Panc1 (cell line): ENCODE measurements around the gene FAM110C. TPM values are rescaled to one million over a fixed set of nuclear protein-coding genes. Genes with fewer than 3 reads are reported as not detected.
A peak's percentile ranks its signal among the peaks of the same experiment; 100 is the strongest.
"Not testable (repeated sequence)": the region's sequence is repeated elsewhere in the genome, so short reads cannot be mapped to it uniquely, and the experiment has no call there.

Experiments
- ATAC-seq: fragments of 200-7000 bp; cut with Tn5 transposase; 2 replicates; pipeline ENCODE4 v1.9.1; 2020; ENCODE audit warnings: mild to moderate bottlenecking, moderate library complexity
- BruUV-seq: library from RNA; stranded (reverse); fragments of 400-500 nt; replicated peaks from 2 replicates; lab custom pipeline; 2021; lab: Mats Ljungman, UMichigan
- CTCF ChIA-PET: fragments of 300-600 bp; sonication (Branson Sonifier 250); formaldehyde crosslinking; loops from one replicate; lab custom pipeline; 2022; ENCODE audit warnings: antibody characterized with exemption; lab: Charles Lee
- POLR2A ChIA-PET: fragments of 300-600 bp; sonication (Branson Sonifier 250); formaldehyde crosslinking; loops from one replicate; lab custom pipeline; 2022; ENCODE audit warnings: antibody characterized with exemption; lab: Charles Lee
- DNase-seq: peaks from one replicate; pipeline ENCODE4 v3.0.0-alpha.2; 2010; ENCODE audit warnings: low read depth, low spot score
- H3K27ac ChIP-seq: 2 replicates; pipeline ENCODE4 v1.5.1; 2011; ENCODE audit warnings: mild to moderate bottlenecking, low read length, inconsistent platforms
- H3K27me3 ChIP-seq: fragments of 200-500 bp; sonication (Bioruptor generic); 2 replicates; pipeline ENCODE4 v1.6.0; 2014; ENCODE audit warnings: low read length, inconsistent platforms; ENCODE audit not compliant: control insufficient read depth, insufficient read depth
- H3K36me3 ChIP-seq: fragments of 200-500 bp; sonication (Bioruptor generic); 2 replicates; pipeline ENCODE4 v1.5.1; 2014; ENCODE audit warnings: inconsistent platforms, mild to moderate bottlenecking, low read length, moderate library complexity; ENCODE audit not compliant: control insufficient read depth, insufficient read depth
- H3K4me1 ChIP-seq: 2 replicates; pipeline ENCODE4 v1.5.1; 2011; ENCODE audit warnings: inconsistent platforms, mild to moderate bottlenecking, low read length, moderate library complexity; ENCODE audit not compliant: control insufficient read depth, insufficient read depth
- H3K4me3 ChIP-seq, 2 experiments: 2 replicates each; pipeline ENCODE4 v1.5.1; 2011 to 2012; ENCODE audit warnings: low read depth in 2 of 2, low read length in 2 of 2, mild to moderate bottlenecking in 2 of 2, inconsistent platforms in 1 of 2, moderate library complexity in 1 of 2
- H3K9me3 ChIP-seq: fragments of 200-500 bp; sonication (Bioruptor generic); 2 replicates; pipeline ENCODE4 v1.5.1; 2014; ENCODE audit warnings: low read depth, mild to moderate bottlenecking, inconsistent platforms, low read length, moderate library complexity; ENCODE audit not compliant: control insufficient read depth, insufficient read depth
- POLR2AphosphoS5 ChIP-seq: IDR thresholded peaks from 2 replicates; pipeline ENCODE4 v1.6.1; 2012; ENCODE audit warnings: mild to moderate bottlenecking, low read depth, low read length, moderate library complexity
- SIN3A ChIP-seq: IDR thresholded peaks from 2 replicates; pipeline ENCODE4 v1.6.1; 2012; ENCODE audit warnings: low read depth, mild to moderate bottlenecking, low read length, moderate library complexity, borderline replicate concordance; ENCODE audit not compliant: insufficient read depth
- TCF7L2 ChIP-seq: IDR thresholded peaks from 2 replicates; pipeline ENCODE4 v1.6.1; 2011; ENCODE audit warnings: mild to moderate bottlenecking, low read depth, low read length, inconsistent platforms
- in situ Hi-C: cut with HindIII; loops from 2 replicates; pipeline ENCODE4 v1.10.0; 2016; ENCODE audit warnings: low sequenced_read_pairs, low pct_unique_long_range_greater_than_20kb
- intact Hi-C: fragments of 100-400 bp; cut with micrococcal nuclease; formaldehyde crosslinking; loops from one replicate; pipeline ENCODE4 v1.10.0; 2022; ENCODE audit not compliant: unreplicated experiment
- total RNA-seq: library from RNA; stranded (reverse); gene quantifications from one replicate; pipeline ENCODE4 v1.2.1, GENCODE V29; 2021; ENCODE audit not compliant: unreplicated experiment
- TF ChIP-seq, protein P1 (sequence below): fragments of 450-650 bp; IDR thresholded peaks from 2 replicates; pipeline ENCODE4 v1.5.1; 2017; ENCODE audit warnings: mild to moderate bottlenecking
- TF ChIP-seq, protein P2 (sequence below), 2 experiments: IDR thresholded peaks; 2 replicates each; pipeline ENCODE4 v1.6.1; 2011 to 2012; ENCODE audit warnings: low read depth in 2 of 2, control low read depth in 1 of 2, low read length in 1 of 2, mild to moderate bottlenecking in 1 of 2, moderate library complexity in 1 of 2; ENCODE audit not compliant: insufficient read depth in 1 of 2

FAM110C gene
- total RNA-seq, 1 experiment from 2014 or later: 0.13 TPM

DNA sequence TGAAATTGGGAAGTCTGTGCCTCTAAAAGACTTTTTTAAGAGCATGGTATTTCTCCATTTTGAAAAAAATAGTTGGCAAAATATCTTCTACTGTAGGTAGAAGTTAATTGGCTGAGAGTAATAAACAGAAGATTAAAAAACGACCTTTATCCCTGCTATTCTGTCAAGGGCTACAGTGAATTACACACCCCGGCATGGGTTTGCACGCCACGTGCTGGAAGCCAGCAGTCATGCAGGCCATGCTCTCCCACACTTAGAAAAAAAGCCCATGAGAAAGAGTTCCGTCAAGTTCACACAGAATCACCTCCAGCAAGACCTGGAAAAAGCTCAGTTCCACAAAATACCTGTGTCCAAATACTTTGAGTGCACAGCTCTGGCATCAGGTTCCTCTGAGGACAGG lies 26.8 kb downstream of the FAM110C start:
- Histone ChIP-seq H3K4me3 (no peak overlapping the region), H3K9me3 (no peaks in the 10 kb centered on the region), H3K4me1 (no peaks in the 10 kb centered on the region), H3K27me3 (peaks cover 2% of the 10 kb centered on the region), H3K36me3 (no peaks in the 10 kb centered on the region), H3K27ac (no peak overlapping the region)
- in situ Hi-C loops: no loop called here
- ATAC-seq (no peak), DNase-seq (no peak)
- POLR2A ChIA-PET: no interaction called here
- CTCF ChIA-PET: interaction anchor here (1.0 kb wide), 1 partner anchor 123 kb away, joined by 3 read pairs; no protein-coding TSS in a partner anchor
- no TSS peak for BruUV-seq
- TF ChIP-seq POLR2AphosphoS5: no peak
- TF ChIP-seq SIN3A: no peak
- TF ChIP-seq, protein P1, sequence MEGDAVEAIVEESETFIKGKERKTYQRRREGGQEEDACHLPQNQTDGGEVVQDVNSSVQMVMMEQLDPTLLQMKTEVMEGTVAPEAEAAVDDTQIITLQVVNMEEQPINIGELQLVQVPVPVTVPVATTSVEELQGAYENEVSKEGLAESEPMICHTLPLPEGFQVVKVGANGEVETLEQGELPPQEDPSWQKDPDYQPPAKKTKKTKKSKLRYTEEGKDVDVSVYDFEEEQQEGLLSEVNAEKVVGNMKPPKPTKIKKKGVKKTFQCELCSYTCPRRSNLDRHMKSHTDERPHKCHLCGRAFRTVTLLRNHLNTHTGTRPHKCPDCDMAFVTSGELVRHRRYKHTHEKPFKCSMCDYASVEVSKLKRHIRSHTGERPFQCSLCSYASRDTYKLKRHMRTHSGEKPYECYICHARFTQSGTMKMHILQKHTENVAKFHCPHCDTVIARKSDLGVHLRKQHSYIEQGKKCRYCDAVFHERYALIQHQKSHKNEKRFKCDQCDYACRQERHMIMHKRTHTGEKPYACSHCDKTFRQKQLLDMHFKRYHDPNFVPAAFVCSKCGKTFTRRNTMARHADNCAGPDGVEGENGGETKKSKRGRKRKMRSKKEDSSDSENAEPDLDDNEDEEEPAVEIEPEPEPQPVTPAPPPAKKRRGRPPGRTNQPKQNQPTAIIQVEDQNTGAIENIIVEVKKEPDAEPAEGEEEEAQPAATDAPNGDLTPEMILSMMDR: no peak
- TF ChIP-seq, protein P2, sequence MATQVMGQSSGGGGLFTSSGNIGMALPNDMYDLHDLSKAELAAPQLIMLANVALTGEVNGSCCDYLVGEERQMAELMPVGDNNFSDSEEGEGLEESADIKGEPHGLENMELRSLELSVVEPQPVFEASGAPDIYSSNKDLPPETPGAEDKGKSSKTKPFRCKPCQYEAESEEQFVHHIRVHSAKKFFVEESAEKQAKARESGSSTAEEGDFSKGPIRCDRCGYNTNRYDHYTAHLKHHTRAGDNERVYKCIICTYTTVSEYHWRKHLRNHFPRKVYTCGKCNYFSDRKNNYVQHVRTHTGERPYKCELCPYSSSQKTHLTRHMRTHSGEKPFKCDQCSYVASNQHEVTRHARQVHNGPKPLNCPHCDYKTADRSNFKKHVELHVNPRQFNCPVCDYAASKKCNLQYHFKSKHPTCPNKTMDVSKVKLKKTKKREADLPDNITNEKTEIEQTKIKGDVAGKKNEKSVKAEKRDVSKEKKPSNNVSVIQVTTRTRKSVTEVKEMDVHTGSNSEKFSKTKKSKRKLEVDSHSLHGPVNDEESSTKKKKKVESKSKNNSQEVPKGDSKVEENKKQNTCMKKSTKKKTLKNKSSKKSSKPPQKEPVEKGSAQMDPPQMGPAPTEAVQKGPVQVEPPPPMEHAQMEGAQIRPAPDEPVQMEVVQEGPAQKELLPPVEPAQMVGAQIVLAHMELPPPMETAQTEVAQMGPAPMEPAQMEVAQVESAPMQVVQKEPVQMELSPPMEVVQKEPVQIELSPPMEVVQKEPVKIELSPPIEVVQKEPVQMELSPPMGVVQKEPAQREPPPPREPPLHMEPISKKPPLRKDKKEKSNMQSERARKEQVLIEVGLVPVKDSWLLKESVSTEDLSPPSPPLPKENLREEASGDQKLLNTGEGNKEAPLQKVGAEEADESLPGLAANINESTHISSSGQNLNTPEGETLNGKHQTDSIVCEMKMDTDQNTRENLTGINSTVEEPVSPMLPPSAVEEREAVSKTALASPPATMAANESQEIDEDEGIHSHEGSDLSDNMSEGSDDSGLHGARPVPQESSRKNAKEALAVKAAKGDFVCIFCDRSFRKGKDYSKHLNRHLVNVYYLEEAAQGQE (IDR thresholded peaks at IDR 0.05; ENCODE audit: insufficient read depth in 1 of 2, low read depth in 2 of 2, low read length in 1 of 2): no peak
- no peak for TF ChIP-seq TCF7L2
- intact Hi-C loops: no loop called here

DNA sequence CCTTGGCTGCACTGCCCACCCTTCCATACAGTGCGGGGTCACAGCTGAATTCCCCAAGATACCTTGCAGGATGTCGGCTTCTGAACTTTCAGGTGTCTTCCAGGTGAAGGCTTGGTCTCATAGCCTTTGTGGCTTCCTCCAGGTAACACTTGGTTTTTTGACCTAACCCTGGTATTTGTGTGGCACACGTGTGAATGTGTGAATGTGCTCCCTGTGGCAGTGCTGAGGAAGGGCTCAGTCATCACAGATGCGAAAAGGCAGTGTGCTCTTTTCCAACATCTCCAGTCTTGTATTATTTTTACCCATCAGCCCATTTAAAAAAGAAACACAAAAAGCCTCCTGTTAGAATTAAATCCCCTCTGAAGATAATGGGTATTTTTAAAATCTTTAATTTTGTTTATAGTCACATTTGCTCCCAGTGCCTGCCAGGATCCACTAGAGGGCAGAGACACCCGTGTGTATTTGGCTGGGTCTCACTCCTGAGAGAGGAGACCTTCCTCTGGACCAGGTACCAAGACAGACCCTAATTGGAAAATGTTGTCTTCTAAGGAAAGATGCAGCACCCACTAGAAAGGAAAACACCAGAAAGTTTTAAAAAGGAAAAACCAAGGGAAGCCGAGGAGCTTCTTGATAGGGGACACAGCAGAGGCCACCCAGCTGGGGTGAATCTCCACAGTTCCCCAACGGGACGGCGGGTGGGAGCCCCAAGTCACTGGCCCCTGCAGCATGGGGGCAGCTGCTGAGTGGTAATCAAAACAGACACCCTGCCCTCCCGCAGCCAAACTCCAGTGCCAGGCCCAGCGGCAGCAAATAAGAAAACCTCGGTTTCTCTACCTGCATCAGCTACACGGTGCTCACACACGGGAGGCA lies 27.7 kb downstream of the FAM110C start:
- H3K36me3 ChIP-seq: no peaks in the 10 kb centered on the region
- in situ Hi-C loops: no loop called here
- ChIA-PET POLR2A (no interaction called here), CTCF (interaction anchor here (1.0 kb wide), 1 partner anchor 124 kb away, joined by 3 read pairs; no protein-coding TSS in a partner anchor)
- no peak overlapping the region for H3K4me3 ChIP-seq
- H3K4me1 ChIP-seq: no peaks in the 10 kb centered on the region
- no peak overlapping the region for H3K27ac ChIP-seq
- ATAC-seq (peak; percentile 70; the same call in 1 of the 2 replicates), DNase-seq (no peak)
- no peaks in the 10 kb centered on the region for H3K9me3 ChIP-seq
- no TSS peak for BruUV-seq
- H3K27me3 ChIP-seq: peaks cover 2% of the 10 kb centered on the region
- intact Hi-C loops: no loop called here
- no peak for TF ChIP-seq TCF7L2
- TF ChIP-seq, protein P1: peak; percentile 76

DNA sequence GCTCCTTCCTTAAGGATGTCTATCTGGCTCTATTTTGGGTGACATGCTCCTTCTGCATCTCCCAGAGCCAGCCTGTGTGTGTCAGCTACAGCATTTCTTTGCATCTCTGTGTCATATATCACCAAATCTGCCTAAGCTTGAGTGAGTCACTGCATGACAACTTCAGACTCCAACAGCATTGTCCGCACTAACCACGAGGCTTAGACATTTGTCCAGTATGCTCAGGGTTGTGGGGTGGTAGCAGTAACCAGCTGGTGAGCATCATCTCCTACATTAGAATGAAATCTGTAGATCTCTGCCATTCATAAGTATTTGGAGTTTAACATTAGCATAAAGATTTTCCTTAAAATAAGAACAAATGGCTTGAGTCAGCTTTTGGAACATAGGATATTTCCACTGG lies 30.4 kb downstream of the FAM110C start:
- H3K27me3 ChIP-seq, H3K27ac ChIP-seq, BruUV-seq, ATAC-seq, in situ Hi-C loops, H3K9me3 ChIP-seq, intact Hi-C loops, DNase-seq, H3K4me1 ChIP-seq, POLR2A ChIA-PET, H3K4me3 ChIP-seq, H3K36me3 ChIP-seq: not testable (repeated sequence)
- CTCF ChIA-PET: interaction anchor here (1.9 kb wide), 1 partner anchor 126 kb away, joined by 5 read pairs; no protein-coding TSS in a partner anchor
